HUES6 (cell line): ENCODE measurements around the gene SYNPO2.

Experiments used
- H3K27ac ChIP-seq: 2 replicates; pipeline ENCODE4 v1.7.0; 2013; ENCODE audit warnings: low read depth, mild to moderate bottlenecking, low read length, inconsistent platforms
- H3K27me3 ChIP-seq: 2 replicates; pipeline ENCODE4 v1.6.1; 2013; ENCODE audit warnings: low read length; ENCODE audit not compliant: control insufficient read depth, insufficient read depth
- H3K36me3 ChIP-seq: 2 replicates; pipeline ENCODE4 v1.6.1; 2013; ENCODE audit warnings: low read length; ENCODE audit not compliant: control insufficient read depth, insufficient read depth
- H3K4me1 ChIP-seq: 2 replicates; pipeline ENCODE4 v1.6.1; 2013; ENCODE audit warnings: low read length; ENCODE audit not compliant: control insufficient read depth, insufficient read depth
- H3K4me3 ChIP-seq: 2 replicates; pipeline ENCODE4 v1.5.1; 2013; ENCODE audit warnings: low read depth, low read length
- H3K9ac ChIP-seq: one replicate; pipeline ENCODE4 v1.6.1; 2013; ENCODE audit warnings: mild to moderate bottlenecking, low read length
- H3K9me3 ChIP-seq: 2 replicates; pipeline ENCODE4 v1.6.1; 2013; ENCODE audit warnings: low read depth, low read length; ENCODE audit not compliant: control insufficient read depth, insufficient read depth

Gene SYNPO2

DNA sequence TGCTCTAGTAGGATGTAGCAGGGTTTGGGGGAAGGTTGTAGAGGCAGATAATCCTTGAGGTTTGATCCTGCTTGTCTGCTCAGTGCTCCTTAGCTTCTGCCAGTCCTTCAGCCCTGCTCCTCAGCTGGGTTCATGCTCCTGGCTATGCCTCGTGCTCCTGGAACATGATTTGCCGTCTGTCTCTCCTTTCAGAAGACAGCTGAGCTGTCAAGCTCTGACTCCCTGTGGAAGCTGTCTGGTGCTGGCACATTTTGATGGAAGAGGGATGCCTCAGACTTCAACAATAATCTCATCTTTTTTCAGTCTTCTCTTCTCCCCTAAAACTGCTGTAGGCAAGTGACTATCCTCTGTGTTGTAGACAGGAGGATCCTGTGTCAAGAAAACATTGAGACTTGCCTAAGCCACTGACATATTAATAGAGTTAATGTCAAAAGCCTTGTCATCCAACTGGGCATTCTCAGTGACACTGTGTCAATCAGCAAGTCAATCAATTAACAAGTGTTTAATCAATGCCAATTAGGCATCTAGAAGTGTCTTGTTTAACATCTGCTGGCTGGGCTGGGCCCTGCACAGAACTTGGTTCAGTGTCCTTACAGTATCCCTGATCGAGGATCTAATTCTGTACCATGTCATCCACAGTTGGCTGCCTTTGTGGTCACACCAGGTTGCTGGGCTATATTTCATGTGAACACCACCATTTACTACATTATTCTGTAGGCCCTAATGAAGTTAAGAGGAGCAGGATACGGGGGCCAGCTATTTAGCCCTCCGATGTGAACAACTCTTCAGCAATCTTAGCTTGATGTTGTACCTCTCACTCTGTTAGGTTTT is 96.7 kb downstream of the SYNPO2 start:
- peaks cover 10% of the 10 kb centered on the region for H3K4me1 ChIP-seq
- no peak overlapping the region for H3K27ac ChIP-seq

DNA sequence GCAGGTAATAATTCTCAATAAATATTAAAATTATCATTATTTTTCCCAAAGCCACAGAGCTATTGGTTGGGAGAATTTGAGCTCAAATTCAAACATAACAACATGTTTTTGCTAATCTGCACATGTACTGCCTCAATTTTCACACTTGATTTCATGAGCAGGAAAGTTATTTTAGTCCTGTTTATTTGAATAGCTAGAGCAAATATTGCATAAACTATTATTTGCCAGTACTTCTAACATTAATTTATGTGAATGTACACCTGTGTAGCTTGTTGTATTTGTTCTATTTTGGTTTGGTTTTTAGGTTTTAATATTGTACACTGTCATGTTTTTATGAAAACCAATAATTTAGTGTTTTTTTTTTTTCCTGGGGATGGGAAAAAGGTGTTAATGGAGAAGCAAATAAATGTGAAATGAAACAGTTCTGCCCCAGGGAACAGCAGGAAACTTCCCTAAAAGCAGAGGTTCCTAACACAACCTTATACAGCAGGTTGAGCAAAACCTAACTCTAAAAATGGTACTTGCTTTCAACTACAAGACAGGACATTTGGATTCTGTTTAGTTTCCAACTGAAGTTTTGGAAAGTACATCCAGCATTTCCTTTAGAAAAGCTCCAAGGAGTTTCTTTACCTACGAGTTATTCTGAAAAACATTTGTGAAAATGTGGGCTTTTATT is 99.4 kb downstream of the SYNPO2 start:
- H3K9ac ChIP-seq: no peak overlapping the region

More for the DNA sequence above, 96.7 kb downstream of the SYNPO2 start:
- no peaks in the 10 kb centered on the region for H3K9me3 ChIP-seq
- H3K27me3 ChIP-seq: no peaks in the 10 kb centered on the region
- H3K9ac ChIP-seq: no peak overlapping the region
- no peak overlapping the region for H3K4me3 ChIP-seq
- H3K36me3 ChIP-seq: no peaks in the 10 kb centered on the region

DNA sequence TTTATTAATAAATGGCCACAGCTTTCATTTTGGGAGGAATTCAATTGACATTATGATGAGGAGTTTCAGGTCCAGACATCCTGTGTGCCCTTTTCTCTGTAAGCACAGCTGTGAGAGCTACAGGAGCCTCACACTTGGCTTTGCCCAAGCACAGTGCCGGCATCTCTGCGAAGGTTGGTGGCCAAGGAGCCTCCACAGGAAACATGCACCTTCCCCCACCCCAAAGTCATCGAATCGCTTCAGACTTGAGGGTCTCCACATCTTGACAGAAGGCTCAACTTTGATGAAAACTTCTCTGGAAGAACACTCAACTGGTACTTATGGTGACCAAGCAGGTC is 100.0 kb downstream of the SYNPO2 start:
- Histone ChIP-seq H3K27ac (no peak overlapping the region), H3K36me3 (no peaks in the 10 kb centered on the region), H3K4me3 (no peak overlapping the region), H3K9me3 (no peaks in the 10 kb centered on the region), H3K4me1 (no peaks in the 10 kb centered on the region; the same call in 1 of the 2 replicates), H3K27me3 (no peaks in the 10 kb centered on the region), H3K9ac (no peak overlapping the region)

More for the DNA sequence above, 99.4 kb downstream of the SYNPO2 start:
- Histone ChIP-seq H3K27ac (no peak overlapping the region), H3K27me3 (no peaks in the 10 kb centered on the region), H3K4me3 (no peak overlapping the region), H3K4me1 (no peaks in the 10 kb centered on the region; the same call in 1 of the 2 replicates), H3K36me3 (no peaks in the 10 kb centered on the region), H3K9me3 (no peaks in the 10 kb centered on the region)

DNA sequence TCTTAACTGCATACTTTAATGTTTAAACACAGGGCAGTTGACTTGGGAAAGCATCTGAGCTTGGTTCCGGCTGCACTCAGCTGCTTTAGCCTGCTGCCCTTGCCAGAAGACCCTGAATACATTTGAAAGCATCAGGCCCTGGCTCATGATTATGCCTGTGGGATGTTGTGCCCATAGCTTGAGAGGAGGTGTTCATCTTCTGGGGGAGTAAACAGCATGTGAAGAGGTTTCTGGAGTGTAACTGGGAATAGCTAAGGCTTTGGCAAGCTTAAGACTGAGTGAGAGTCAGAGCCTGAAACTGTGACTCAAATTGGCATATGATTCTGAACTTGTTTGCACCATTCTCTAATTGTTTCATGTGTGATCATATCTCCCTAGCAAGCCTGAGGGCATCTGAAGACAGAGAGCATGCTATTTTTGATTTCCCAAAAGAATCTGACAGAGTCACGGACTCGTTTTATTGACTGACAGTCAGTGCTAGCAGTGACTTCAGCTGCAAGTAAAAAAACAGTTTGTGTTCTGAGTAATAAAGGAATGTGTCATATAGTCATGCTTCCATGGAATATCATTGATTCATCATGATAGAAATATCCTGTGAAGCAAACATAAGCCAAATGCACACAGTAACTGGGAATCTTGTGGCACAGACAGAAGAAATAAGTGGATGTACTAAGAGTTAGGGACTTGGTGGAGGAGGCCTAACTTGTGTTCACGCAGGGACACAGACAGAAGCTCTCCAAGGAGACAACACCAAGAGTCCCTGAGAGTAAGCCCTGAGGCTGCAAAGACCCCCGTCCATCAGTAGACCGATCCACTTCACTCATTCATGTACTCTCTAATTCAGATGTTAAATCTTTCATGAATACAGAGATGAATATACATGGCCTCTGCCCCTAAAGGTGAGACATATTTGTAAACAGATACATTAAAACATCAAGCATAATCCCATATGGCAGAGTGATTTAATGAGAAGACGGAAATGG is 100.7 kb downstream of the SYNPO2 start:
- H3K36me3 ChIP-seq: no peaks in the 10 kb centered on the region
- H3K4me1 ChIP-seq: no peaks in the 10 kb centered on the region; the same call in 1 of the 2 replicates
- no peaks in the 10 kb centered on the region for H3K27me3 ChIP-seq
- no peak overlapping the region for H3K9ac ChIP-seq
- no peaks in the 10 kb centered on the region for H3K9me3 ChIP-seq
- no peak overlapping the region for H3K27ac ChIP-seq
- no peak overlapping the region for H3K4me3 ChIP-seq

DNA sequence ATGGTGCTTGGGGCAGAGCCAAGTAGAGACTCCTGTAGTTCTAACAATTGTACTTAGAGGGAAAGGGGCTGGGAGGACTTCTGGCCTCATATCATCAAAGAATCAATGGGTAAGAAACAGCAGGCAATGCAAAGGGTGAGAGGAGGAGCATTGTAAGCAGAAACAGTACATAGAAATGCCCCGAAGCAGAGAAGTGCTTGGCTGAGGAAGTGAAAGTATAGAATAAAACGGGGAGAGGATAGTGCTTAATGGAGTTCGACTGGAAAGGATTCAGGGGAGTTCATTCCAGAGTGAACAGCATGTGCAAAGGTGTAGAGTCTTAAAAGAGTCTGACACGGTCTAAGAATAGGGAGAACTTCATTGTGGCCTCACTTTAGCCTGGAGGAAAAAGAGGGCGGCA is 103.0 kb downstream of the SYNPO2 start:
- Histone ChIP-seq H3K27ac (no peak overlapping the region), H3K9me3 (no peaks in the 10 kb centered on the region), H3K27me3 (no peaks in the 10 kb centered on the region), H3K4me1 (no peaks in the 10 kb centered on the region; the same call in 1 of the 2 replicates), H3K36me3 (no peaks in the 10 kb centered on the region), H3K4me3 (no peak overlapping the region), H3K9ac (no peak overlapping the region)

DNA sequence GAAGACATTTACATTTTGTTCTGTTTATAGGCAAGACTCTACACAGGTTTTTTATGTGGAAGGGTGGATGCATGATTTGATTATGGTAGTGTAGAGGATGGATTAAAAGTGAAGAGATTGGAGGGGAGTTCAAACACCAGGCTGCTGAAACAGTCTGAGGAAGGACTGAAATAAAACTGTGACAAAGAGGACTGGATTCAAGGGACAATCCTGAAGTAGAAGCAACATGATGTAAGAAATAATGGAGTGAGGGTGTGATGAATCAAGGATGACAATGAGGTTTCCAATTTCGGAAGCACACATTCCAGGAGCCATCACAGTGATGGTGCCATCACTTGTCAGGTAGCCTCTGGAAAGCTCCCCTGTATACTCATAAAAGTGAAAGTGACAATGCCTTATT is 103.5 kb downstream of the SYNPO2 start:
- H3K27ac ChIP-seq: no peak overlapping the region
- H3K36me3 ChIP-seq: no peaks in the 10 kb centered on the region
- H3K27me3 ChIP-seq: no peaks in the 10 kb centered on the region
- H3K4me3 ChIP-seq: no peak overlapping the region
- no peak overlapping the region for H3K9ac ChIP-seq
- H3K9me3 ChIP-seq: no peaks in the 10 kb centered on the region
- H3K4me1 ChIP-seq: no peaks in the 10 kb centered on the region; the same call in 1 of the 2 replicates

DNA sequence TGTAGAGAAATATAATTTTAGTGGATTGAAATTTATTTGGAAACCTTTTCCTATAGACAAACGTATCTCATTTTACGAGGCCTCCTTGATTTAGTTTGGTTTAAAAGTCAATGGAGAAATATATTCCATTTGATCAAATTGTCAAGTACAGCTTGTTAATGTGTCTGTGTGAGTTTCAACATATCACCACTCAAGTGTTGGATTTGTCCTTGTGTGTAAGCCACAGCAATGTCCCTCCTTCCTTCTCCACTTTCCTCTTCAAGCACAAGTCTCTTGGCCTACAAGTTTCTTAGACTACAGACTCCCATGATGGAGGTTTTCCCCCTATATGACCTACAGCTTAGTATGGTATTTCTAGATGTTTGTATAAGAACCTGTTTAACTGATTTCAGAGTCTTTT is 104.7 kb downstream of the SYNPO2 start:
- H3K27me3 ChIP-seq: no peaks in the 10 kb centered on the region
- H3K9ac ChIP-seq: no peak overlapping the region
- H3K9me3 ChIP-seq: no peaks in the 10 kb centered on the region
- no peaks in the 10 kb centered on the region for H3K36me3 ChIP-seq
- no peaks in the 10 kb centered on the region; the same call in 1 of the 2 replicates for H3K4me1 ChIP-seq
- no peak overlapping the region for H3K4me3 ChIP-seq
- no peak overlapping the region for H3K27ac ChIP-seq

GRCh38 chr4:118994030-118994429 is 105.4 kb downstream of the SYNPO2 start:
- Histone ChIP-seq H3K4me3 (no peak overlapping the region), H3K27ac (no peak overlapping the region), H3K9me3 (no peaks in the 10 kb centered on the region), H3K36me3 (no peaks in the 10 kb centered on the region), H3K27me3 (no peaks in the 10 kb centered on the region), H3K9ac (no peak overlapping the region), H3K4me1 (no peaks in the 10 kb centered on the region; the same call in 1 of the 2 replicates)

GRCh38 chr4:118995693-118996391 is 107.2 kb downstream of the SYNPO2 start:
- no peaks in the 10 kb centered on the region for H3K27me3 ChIP-seq
- H3K4me1 ChIP-seq: no peaks in the 10 kb centered on the region; the same call in 1 of the 2 replicates
- no peak overlapping the region for H3K27ac ChIP-seq
- no peak overlapping the region for H3K4me3 ChIP-seq
- H3K9me3 ChIP-seq: no peaks in the 10 kb centered on the region
- H3K36me3 ChIP-seq: no peaks in the 10 kb centered on the region
- no peak overlapping the region for H3K9ac ChIP-seq

- Histone ChIP-seq H3K4me1 (no peaks in the 10 kb centered on the region; the same call in 1 of the 2 replicates), H3K9me3 (no peaks in the 10 kb centered on the region), H3K9ac (no peak overlapping the region), H3K27me3 (no peaks in the 10 kb centered on the region), H3K36me3 (no peaks in the 10 kb centered on the region), H3K27ac (no peak overlapping the region), H3K4me3 (no peak overlapping the region)
Measured at GRCh38 chr4:118997601-118998000, 108.9 kb downstream of the SYNPO2 start.
